Measurements from ENCODE around the gene MDK. TPM values are rescaled to one million over a fixed set of nuclear protein-coding genes. Genes with fewer than 3 reads are reported as not detected.
A peak's percentile ranks its signal among the peaks of the same experiment; 100 is the strongest.

MDK gene
- total and polyA plus RNA-seq, 2 donors from 2014 or later: 26.3 to 38.3 TPM

GRCh38 chr11:46392421-46393230 lies 11.2 kb downstream of the MDK start:
- Histone ChIP-seq H3K4me3 (ENCODE audit: low read length in 3 of 3) (peak overlapping the region in 1 of 3 donors; percentile 39), H3K27me3 (ENCODE audit: control insufficient read depth, insufficient read depth, low read length) (peaks cover 13% of the 10 kb centered on the region), H3K9ac (ENCODE audit: low read length in 3 of 3) (no peak overlapping the region), H3K36me3 (ENCODE audit: control insufficient read depth in 2 of 3, insufficient read depth in 3 of 3, low read length in 3 of 3) (peaks cover 0 to 4% (median 3%) of the 10 kb centered on the region in 3 donors), H3K9me3 (ENCODE audit: control insufficient read depth in 2 of 3, insufficient read depth in 1 of 3, low read length in 3 of 3) (no peaks in the 10 kb centered on the region), H3K4me1 (ENCODE audit: control insufficient read depth in 2 of 3, insufficient read depth in 2 of 3, low read depth in 1 of 3, low read length in 3 of 3) (peaks cover 0 to 18% (median 4%) of the 10 kb centered on the region in 3 donors), H3K27ac (ENCODE audit: low read depth in 2 of 2, low read length in 2 of 2) (no peak overlapping the region)
- peak; percentile 90 to 94 (median 93) for DNase-seq
- TF ChIP-seq CTCF (IDR thresholded peaks at IDR 0.05; ENCODE audit: borderline replicate concordance, extremely low read depth, insufficient read depth): peak; percentile 8
- no peak for FAIRE-seq
- intact Hi-C loops (cut with DNase I): no loop called here

- peaks cover 0 to 10% (median 6%) of the 10 kb centered on the region in 3 donors for H3K36me3 ChIP-seq (ENCODE audit: control insufficient read depth in 2 of 3, insufficient read depth in 3 of 3, low read length in 3 of 3)
- peaks cover 13% of the 10 kb centered on the region for H3K27me3 ChIP-seq (ENCODE audit: control insufficient read depth, insufficient read depth, low read length)
- no peaks in the 10 kb centered on the region for H3K9me3 ChIP-seq (ENCODE audit: control insufficient read depth in 2 of 3, insufficient read depth in 1 of 3, low read length in 3 of 3)
- no peak overlapping the region for H3K27ac ChIP-seq (ENCODE audit: low read depth in 2 of 2, low read length in 2 of 2)
- H3K4me3 ChIP-seq (ENCODE audit: low read length in 3 of 3): peak overlapping the region in 1 of 3 donors; percentile 39
- H3K4me1 ChIP-seq (ENCODE audit: control insufficient read depth in 2 of 3, insufficient read depth in 2 of 3, low read depth in 1 of 3, low read length in 3 of 3): peaks cover 0 to 18% (median 4%) of the 10 kb centered on the region in 3 donors
- TF ChIP-seq CTCF (IDR thresholded peaks at IDR 0.05; ENCODE audit: borderline replicate concordance, extremely low read depth, insufficient read depth): no peak
- no peak overlapping the region for H3K9ac ChIP-seq (ENCODE audit: low read length in 3 of 3)
- FAIRE-seq: no peak
- DNase-seq: no peak
- intact Hi-C loops (cut with DNase I): no loop called here
Observed at GRCh38 chr11:46393231-46393616, 11.8 kb downstream of the MDK start.

GRCh38 chr11:46393759-46394158 lies 12.3 kb downstream of the MDK start:
- FAIRE-seq (no peak), DNase-seq (no peak)
- no peaks in the 10 kb centered on the region for H3K9me3 ChIP-seq (ENCODE audit: control insufficient read depth in 2 of 3, insufficient read depth in 1 of 3, low read length in 3 of 3)
- peaks cover 0 to 18% (median 4%) of the 10 kb centered on the region in 3 donors for H3K4me1 ChIP-seq (ENCODE audit: control insufficient read depth in 2 of 3, insufficient read depth in 2 of 3, low read depth in 1 of 3, low read length in 3 of 3)
- no peak overlapping the region for H3K4me3 ChIP-seq (ENCODE audit: low read length in 3 of 3)
- peaks cover 13% of the 10 kb centered on the region for H3K27me3 ChIP-seq (ENCODE audit: control insufficient read depth, insufficient read depth, low read length)
- intact Hi-C loops (cut with DNase I): no loop called here
- TF ChIP-seq CTCF (IDR thresholded peaks at IDR 0.05; ENCODE audit: borderline replicate concordance, extremely low read depth, insufficient read depth): no peak
- no peak overlapping the region for H3K9ac ChIP-seq (ENCODE audit: low read length in 3 of 3)
- H3K36me3 ChIP-seq (ENCODE audit: control insufficient read depth in 2 of 3, insufficient read depth in 3 of 3, low read length in 3 of 3): peaks cover 0 to 10% (median 6%) of the 10 kb centered on the region in 3 donors
- H3K27ac ChIP-seq (ENCODE audit: low read depth in 2 of 2, low read length in 2 of 2): no peak overlapping the region

Measured in kidney (tissue), 14 donors.